SU-DHL-6 (cell line): ENCODE measurements around the gene IFIT1B.

ENCODE experiments used
- CTCF ChIP-seq: fragments of 200-600 bp; sonication (generic); IDR thresholded peaks from one replicate; pipeline ENCODE4 v1.5.1; 2017; ENCODE audit warnings: antibody characterized with exemption, mild to moderate bottlenecking, low read length, moderate library complexity; ENCODE audit not compliant: insufficient read depth, poor library complexity, severe bottlenecking
- EZH2phosphoT487 ChIP-seq: fragments of 200-600 bp; sonication (generic), shearing (Covaris generic); conservative IDR thresholded peaks from 2 replicates; pipeline ENCODE4 v1.6.1; 2018; ENCODE audit warnings: mild to moderate bottlenecking, antibody characterized with exemption, low read length, moderate library complexity, mixed read lengths

- TF ChIP-seq CTCF (no peak), EZH2phosphoT487 (no peak)
Measured at GRCh38 chr10:89355394-89355931, 22.4 kb upstream of the IFIT1B start.
